ENCODE data around the gene FAM135A.
"Not testable (repeated sequence)": the region's sequence is repeated elsewhere in the genome, so short reads cannot be mapped to it uniquely, and the experiment has no call there.

Gene FAM135A

GRCh38 chr6:70552974-70553373, 139.7 kb downstream of the FAM135A start:
- Histone ChIP-seq H3K4me1 (ENCODE audit: low read length) (no peaks in the 10 kb centered on the region), H3F3A (ENCODE audit: insufficient read depth, low read length) (no peaks in the 10 kb centered on the region), H3K36me3 (replicated peaks; ENCODE audit: insufficient read depth, low read length) (no peaks in the 10 kb centered on the region), H3K4me2 (ENCODE audit: low read depth, low read length) (no peak overlapping the region), H3K4me3 (ENCODE audit: low read length) (no peak overlapping the region), H3K9me3 (replicated peaks; ENCODE audit: insufficient read depth, low read length) (no peaks in the 10 kb centered on the region), H3K9ac (ENCODE audit: low read length) (no peak overlapping the region), H3K27ac (ENCODE audit: low read length) (no peak overlapping the region), H3K9me2 (replicated peaks; ENCODE audit: insufficient read depth, low read length) (no peaks in the 10 kb centered on the region), H4K20me1 (ENCODE audit: insufficient read depth, low read length) (no peaks in the 10 kb centered on the region), H2AFZ (ENCODE audit: low read length) (no peak overlapping the region), H3K79me2 (ENCODE audit: low read length) (no peaks in the 10 kb centered on the region), H3K27me3 (replicated peaks; ENCODE audit: insufficient read depth, low read length) (no peaks in the 10 kb centered on the region)
- no peak for DNase-seq
- no peak for TF ChIP-seq EZH2 (optimal IDR thresholded peaks at IDR 0.05; ENCODE audit: low read depth, low read length)

DNA sequence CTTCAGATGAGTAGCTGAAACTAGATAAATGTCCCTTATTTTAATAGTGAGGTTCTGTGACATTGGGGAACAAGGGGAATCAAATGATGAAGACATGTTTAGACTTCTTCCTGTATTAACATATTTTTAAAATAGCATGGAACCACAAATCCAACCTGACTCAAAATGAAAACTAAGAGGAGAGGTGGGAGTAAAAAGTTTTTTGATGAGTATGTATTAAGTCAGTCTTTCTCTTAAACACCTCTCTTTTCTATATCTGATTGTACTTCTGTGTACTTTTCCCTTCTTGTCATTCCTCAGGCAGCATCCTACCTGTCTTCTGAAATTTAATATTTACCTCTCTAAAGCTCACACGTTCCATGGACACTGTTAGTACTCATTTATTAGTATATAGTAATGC, 144.7 kb downstream of the FAM135A start:
- Histone ChIP-seq H4K20me1 (ENCODE audit: insufficient read depth, low read length) (no peaks in the 10 kb centered on the region), H3K9ac (ENCODE audit: low read length) (no peak overlapping the region), H2AFZ (ENCODE audit: low read length) (no peak overlapping the region), H3K36me3 (replicated peaks; ENCODE audit: insufficient read depth, low read length) (no peaks in the 10 kb centered on the region), H3K9me3 (replicated peaks; ENCODE audit: insufficient read depth, low read length) (no peaks in the 10 kb centered on the region), H3K4me3 (ENCODE audit: low read length) (no peak overlapping the region), H3K27ac (ENCODE audit: low read length) (no peak overlapping the region), H3F3A (ENCODE audit: insufficient read depth, low read length) (no peaks in the 10 kb centered on the region), H3K27me3 (replicated peaks; ENCODE audit: insufficient read depth, low read length) (no peaks in the 10 kb centered on the region), H3K4me1 (ENCODE audit: low read length) (no peaks in the 10 kb centered on the region), H3K4me2 (ENCODE audit: low read depth, low read length) (no peak overlapping the region), H3K9me2 (replicated peaks; ENCODE audit: insufficient read depth, low read length) (no peaks in the 10 kb centered on the region), H3K79me2 (ENCODE audit: low read length) (no peaks in the 10 kb centered on the region)
- no peak for DNase-seq
- TF ChIP-seq EZH2phosphoT487 (IDR thresholded peaks at IDR 0.05; ENCODE audit: low read length) (no peak), CTCF (IDR thresholded peaks at IDR 0.05; ENCODE audit: low read length) (no peak), EZH2 (optimal IDR thresholded peaks at IDR 0.05; ENCODE audit: low read depth, low read length) (no peak)

- not testable (repeated sequence) for H3K4me3 ChIP-seq (ENCODE audit: low read length); H3K27me3 ChIP-seq (replicated peaks; ENCODE audit: insufficient read depth, low read length); H3K27ac ChIP-seq (ENCODE audit: low read length); H3F3A ChIP-seq (ENCODE audit: insufficient read depth, low read length); H4K20me1 ChIP-seq (ENCODE audit: insufficient read depth, low read length); H3K9ac ChIP-seq (ENCODE audit: low read length); H3K9me2 ChIP-seq (replicated peaks; ENCODE audit: insufficient read depth, low read length); H3K36me3 ChIP-seq (replicated peaks; ENCODE audit: insufficient read depth, low read length); H3K79me2 ChIP-seq (ENCODE audit: low read length); H3K4me2 ChIP-seq (ENCODE audit: low read depth, low read length); DNase-seq; H3K4me1 ChIP-seq (ENCODE audit: low read length); H3K9me3 ChIP-seq (replicated peaks; ENCODE audit: insufficient read depth, low read length); H2AFZ ChIP-seq (ENCODE audit: low read length)
Measured at GRCh38 chr6:70562401-70562800, 149.1 kb downstream of the FAM135A start.

DNA sequence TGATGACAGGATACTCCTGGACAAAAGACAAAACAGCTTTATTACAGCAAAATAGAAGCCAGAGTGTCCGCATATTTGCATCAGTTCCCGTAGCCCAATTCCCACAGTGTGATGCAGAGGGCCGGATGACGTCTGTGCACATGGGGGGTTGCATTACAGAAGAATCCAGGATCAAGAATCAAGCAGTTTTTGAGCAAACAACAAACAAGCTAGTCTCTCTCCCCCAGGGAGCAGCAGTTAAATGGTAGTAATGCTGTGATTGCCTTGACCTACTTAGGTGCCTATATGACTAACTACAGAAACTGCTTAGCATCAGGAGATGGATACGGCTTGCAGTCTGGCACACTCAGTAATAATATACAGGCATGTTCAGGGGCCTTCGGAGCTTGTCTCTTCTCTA, 150.2 kb downstream of the FAM135A start:
- Histone ChIP-seq H3K79me2 (ENCODE audit: low read length) (no peaks in the 10 kb centered on the region), H3K36me3 (replicated peaks; ENCODE audit: insufficient read depth, low read length) (no peaks in the 10 kb centered on the region), H3K4me3 (ENCODE audit: low read length) (no peak overlapping the region), H3F3A (ENCODE audit: insufficient read depth, low read length) (no peaks in the 10 kb centered on the region), H3K4me1 (ENCODE audit: low read length) (no peaks in the 10 kb centered on the region), H3K9me3 (replicated peaks; ENCODE audit: insufficient read depth, low read length) (no peaks in the 10 kb centered on the region), H2AFZ (ENCODE audit: low read length) (no peak overlapping the region), H4K20me1 (ENCODE audit: insufficient read depth, low read length) (no peaks in the 10 kb centered on the region), H3K4me2 (ENCODE audit: low read depth, low read length) (no peak overlapping the region), H3K9me2 (replicated peaks; ENCODE audit: insufficient read depth, low read length) (no peaks in the 10 kb centered on the region), H3K9ac (ENCODE audit: low read length) (no peak overlapping the region), H3K27me3 (replicated peaks; ENCODE audit: insufficient read depth, low read length) (no peaks in the 10 kb centered on the region), H3K27ac (ENCODE audit: low read length) (no peak overlapping the region)
- TF ChIP-seq EZH2phosphoT487 (IDR thresholded peaks at IDR 0.05; ENCODE audit: low read length) (no peak), EZH2 (optimal IDR thresholded peaks at IDR 0.05; ENCODE audit: low read depth, low read length) (no peak), CTCF (IDR thresholded peaks at IDR 0.05; ENCODE audit: low read length) (no peak)
- no peak for DNase-seq
